Loucy (cell line): Measurements from ENCODE around the gene CLNK.
A peak's percentile ranks its signal among the peaks of the same experiment; 100 is the strongest.

Source experiments
- H2AFZ ChIP-seq: fragments of 200-600 bp; sonication (generic); 2 replicates; pipeline ENCODE4 v1.6.0; 2016; ENCODE audit warnings: antibody characterized with exemption, mild to moderate bottlenecking, low read length, moderate library complexity
- H3F3A ChIP-seq: fragments of 200-600 bp; 2 replicates; pipeline ENCODE4 v1.6.0; 2016; ENCODE audit warnings: antibody characterized with exemption, low read depth, mild to moderate bottlenecking
- H3K27me3 ChIP-seq: fragments of 200-600 bp; sonication (generic); 2 replicates; pipeline ENCODE4 v1.6.1; 2014; ENCODE audit warnings: low read length, mild to moderate bottlenecking; ENCODE audit not compliant: insufficient read depth, poor library complexity, severe bottlenecking
- H3K36me3 ChIP-seq: fragments of 200-600 bp; sonication (generic); 2 replicates; pipeline ENCODE4 v1.6.1; 2016; ENCODE audit warnings: low read length; ENCODE audit not compliant: insufficient read depth
- H3K4me1 ChIP-seq: fragments of 200-600 bp; sonication (generic); 2 replicates; pipeline ENCODE4 v1.5.1; 2014; ENCODE audit warnings: low read length, mild to moderate bottlenecking; ENCODE audit not compliant: insufficient read depth, poor library complexity, severe bottlenecking
- H3K4me2 ChIP-seq: fragments of 200-600 bp; sonication (generic); 2 replicates; pipeline ENCODE4 v1.6.0; 2014; ENCODE audit warnings: antibody characterized with exemption, low read length, low read depth, mild to moderate bottlenecking; ENCODE audit not compliant: poor library complexity, severe bottlenecking
- H3K4me3 ChIP-seq: fragments of 200-600 bp; sonication (generic); 2 replicates; pipeline ENCODE4 v1.5.1; 2014; ENCODE audit warnings: low read length, mild to moderate bottlenecking, mixed read lengths; ENCODE audit not compliant: poor library complexity, severe bottlenecking
- H3K79me2 ChIP-seq: fragments of 200-600 bp; sonication (generic); 2 replicates; pipeline ENCODE4 v1.6.1; 2014; ENCODE audit warnings: low read length; ENCODE audit not compliant: insufficient read depth
- H3K9ac ChIP-seq: fragments of 200-600 bp; sonication (generic); 2 replicates; pipeline ENCODE4 v1.6.0; 2014; ENCODE audit warnings: mild to moderate bottlenecking, low read depth, low read length, moderate library complexity; ENCODE audit not compliant: poor library complexity, severe bottlenecking
- H3K9me2 ChIP-seq: fragments of 200-600 bp; sonication (generic); replicated peaks from 2 replicates; pipeline ENCODE4 v1.6.1; 2016; ENCODE audit warnings: low read depth, low read length, mixed read lengths
- H3K9me3 ChIP-seq: fragments of 200-600 bp; sonication (generic); 2 replicates; pipeline ENCODE4 v1.6.1; 2014; ENCODE audit warnings: mild to moderate bottlenecking, antibody characterized with exemption, low read length, low read depth; ENCODE audit not compliant: insufficient read depth
- H4K20me1 ChIP-seq: fragments of 200-600 bp; sonication (generic); 2 replicates; pipeline ENCODE4 v1.6.0; 2014; ENCODE audit warnings: antibody characterized with exemption, low read length, mild to moderate bottlenecking; ENCODE audit not compliant: insufficient read depth, poor library complexity, severe bottlenecking
- CTCF ChIP-seq: fragments of 200-600 bp; sonication (generic); conservative IDR thresholded peaks from 2 replicates; pipeline ENCODE4 v1.5.1; 2014; ENCODE audit warnings: mild to moderate bottlenecking, antibody characterized with exemption, low read length
- EZH2phosphoT487 ChIP-seq: fragments of 200-600 bp; IDR thresholded peaks from 2 replicates; pipeline ENCODE4 v1.6.1; 2018; ENCODE audit warnings: antibody characterized with exemption, mild to moderate bottlenecking, moderate library complexity, borderline replicate concordance

CLNK gene

DNA sequence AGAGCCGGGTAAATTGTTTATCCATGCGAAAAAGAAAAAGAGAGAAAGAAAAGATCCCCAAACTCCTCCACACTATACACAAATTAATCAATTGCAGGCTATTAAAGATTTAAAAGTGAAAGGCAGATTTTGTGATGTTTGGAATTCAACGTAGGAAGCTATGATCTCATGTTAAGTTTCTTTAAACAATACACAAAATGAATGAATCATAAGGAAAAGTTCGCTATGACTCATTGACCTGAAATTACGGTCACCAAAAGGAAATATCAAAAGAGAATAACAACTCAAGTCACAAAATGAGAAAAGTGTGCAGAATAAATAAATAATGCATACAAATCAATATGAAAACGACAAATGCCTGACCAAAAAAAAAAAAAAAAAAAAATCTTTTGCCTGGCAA, 28.6 kb downstream of the CLNK start:
- H4K20me1 ChIP-seq: no peaks in the 10 kb centered on the region
- H3K9ac ChIP-seq: no peak overlapping the region
- H2AFZ ChIP-seq: no peak overlapping the region
- H3F3A ChIP-seq: peaks cover 7% of the 10 kb centered on the region; the same call in 1 of the 2 replicates
- H3K9me2 ChIP-seq: no peaks in the 10 kb centered on the region
- peak overlapping the region; percentile 69 for H3K4me2 ChIP-seq
- no peaks in the 10 kb centered on the region for H3K27me3 ChIP-seq
- no peak overlapping the region for H3K4me3 ChIP-seq
- H3K9me3 ChIP-seq: no peaks in the 10 kb centered on the region
- peaks cover 52% of the 10 kb centered on the region for H3K4me1 ChIP-seq
- H3K36me3 ChIP-seq: no peaks in the 10 kb centered on the region
- H3K79me2 ChIP-seq: no peaks in the 10 kb centered on the region
- TF ChIP-seq EZH2phosphoT487 (no peak), CTCF (no peak)

DNA sequence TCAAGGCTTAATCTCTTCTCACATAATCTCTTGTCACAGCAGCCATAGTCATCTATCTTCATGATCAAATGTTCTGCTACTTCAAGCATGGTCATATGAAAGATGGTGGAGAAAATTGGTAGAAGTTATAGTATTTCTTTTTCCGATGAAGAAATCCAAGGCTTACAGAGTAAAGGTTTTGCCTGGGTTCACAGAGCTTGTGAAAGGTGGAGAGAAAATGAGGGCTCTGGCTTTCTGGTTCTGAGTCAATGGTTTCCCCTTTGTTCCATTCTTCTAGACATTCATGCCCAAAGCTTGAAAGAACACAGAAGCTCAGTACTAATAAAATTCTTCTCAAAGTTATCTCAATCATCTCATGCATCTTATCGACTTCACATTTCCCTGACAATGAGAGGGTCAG, 36.1 kb downstream of the CLNK start:
- Histone ChIP-seq H3K79me2 (no peaks in the 10 kb centered on the region), H3K4me2 (no peak overlapping the region), H4K20me1 (no peaks in the 10 kb centered on the region), H3K27me3 (no peaks in the 10 kb centered on the region), H3K36me3 (no peaks in the 10 kb centered on the region), H3K9ac (no peak overlapping the region), H3K9me3 (no peaks in the 10 kb centered on the region), H3K9me2 (no peaks in the 10 kb centered on the region), H2AFZ (no peak overlapping the region), H3K4me3 (no peak overlapping the region), H3K4me1 (peaks cover 33% of the 10 kb centered on the region), H3F3A (no peaks in the 10 kb centered on the region)
- TF ChIP-seq EZH2phosphoT487: no peak
- TF ChIP-seq CTCF: no peak

GRCh38 chr4:10647846-10648245, 36.7 kb downstream of the CLNK start:
- TF ChIP-seq CTCF (no peak), EZH2phosphoT487 (no peak)
- no peak overlapping the region for H3K4me3 ChIP-seq
- no peaks in the 10 kb centered on the region for H3K79me2 ChIP-seq
- H3K4me1 ChIP-seq: peaks cover 33% of the 10 kb centered on the region
- H3K27me3 ChIP-seq: no peaks in the 10 kb centered on the region
- no peaks in the 10 kb centered on the region for H3F3A ChIP-seq
- H3K9me2 ChIP-seq: no peaks in the 10 kb centered on the region
- H3K9ac ChIP-seq: no peak overlapping the region
- no peaks in the 10 kb centered on the region for H4K20me1 ChIP-seq
- no peaks in the 10 kb centered on the region for H3K9me3 ChIP-seq
- no peaks in the 10 kb centered on the region for H3K36me3 ChIP-seq
- no peak overlapping the region for H2AFZ ChIP-seq
- H3K4me2 ChIP-seq: no peak overlapping the region
